GM10847 (cell line): ENCODE data around the gene BEND3.

ENCODE experiments used
- POLR2A ChIP-seq: IDR thresholded peaks from 2 replicates; pipeline ENCODE4 v1.6.1; 2011; ENCODE audit not compliant: insufficient read length; ENCODE audit errors: extremely low read depth

The BEND3 gene

DNA sequence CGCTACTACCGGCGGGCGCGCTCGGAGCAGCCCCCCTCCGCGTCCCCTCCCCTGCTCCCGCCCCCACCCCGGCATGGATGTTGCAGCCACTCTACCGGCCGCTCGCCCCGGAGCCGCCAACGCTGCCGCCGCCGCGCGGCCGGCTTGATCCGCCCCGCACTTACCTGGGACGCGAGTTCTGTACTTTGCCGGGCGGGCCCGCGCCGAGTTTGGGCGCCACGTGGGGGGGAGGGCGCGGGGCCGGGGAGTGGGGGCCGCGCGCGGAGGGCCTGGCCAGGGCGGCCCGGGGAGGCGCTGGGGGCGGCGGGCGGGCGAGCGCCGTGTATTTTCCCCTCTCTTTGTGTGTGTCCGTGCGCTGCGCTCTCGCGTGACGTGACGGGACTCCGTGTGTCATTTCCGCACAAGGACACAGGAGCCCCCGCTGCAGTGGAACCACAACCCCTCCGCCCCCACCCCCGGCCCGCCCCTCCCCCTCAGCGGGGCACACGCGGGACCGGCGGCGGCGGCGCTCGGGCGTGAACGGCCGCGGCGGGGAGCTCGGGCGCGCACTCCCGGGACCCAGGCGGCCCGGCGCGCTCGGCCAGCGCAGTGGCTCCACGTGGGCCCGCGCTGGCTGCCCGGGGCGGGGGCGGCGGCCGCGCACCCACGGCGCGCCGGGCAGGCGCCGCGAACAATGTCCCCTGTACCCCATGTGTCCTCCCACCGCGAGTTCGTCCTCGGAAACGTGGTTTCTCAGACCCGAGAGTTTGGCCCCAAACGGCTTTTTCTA, at the start of gene BEND3:
BEND3 (minus strand) TSS at position 590 of the 769 bp plus-strand sequence. CDS start 16,230 bp downstream, outside the sequence.
- peak; percentile 5 for TF ChIP-seq POLR2A

DNA sequence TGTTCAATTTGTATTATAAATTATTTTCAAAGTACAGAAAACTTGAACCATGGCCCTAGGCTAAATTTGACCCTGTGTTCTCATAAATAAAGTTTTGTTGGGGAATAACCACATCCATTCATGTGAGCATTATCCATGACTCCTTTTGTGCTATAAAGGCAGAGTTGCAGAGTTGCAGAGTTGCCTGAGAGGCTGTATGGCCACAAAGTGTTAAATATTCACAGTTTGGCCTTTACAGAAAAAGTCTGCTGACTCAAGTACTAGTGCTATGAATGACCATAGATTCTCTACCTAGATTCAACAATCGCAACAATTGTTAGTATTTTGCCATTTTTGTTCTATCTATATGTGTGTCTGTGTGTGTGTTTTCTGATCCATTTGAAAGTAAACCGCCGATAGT, 46.2 kb upstream of the BEND3 start:
- TF ChIP-seq POLR2A, result no peak

GRCh38 chr6:107156617-107157016, 41.3 kb upstream of the BEND3 start:
- TF ChIP-seq POLR2A, result no peak

GRCh38 chr6:107154801-107155160, 39.5 kb upstream of the BEND3 start:
- TF ChIP-seq POLR2A, result no peak

GRCh38 chr6:107154131-107154800, 39.0 kb upstream of the BEND3 start:
- TF ChIP-seq POLR2A, result no peak

DNA sequence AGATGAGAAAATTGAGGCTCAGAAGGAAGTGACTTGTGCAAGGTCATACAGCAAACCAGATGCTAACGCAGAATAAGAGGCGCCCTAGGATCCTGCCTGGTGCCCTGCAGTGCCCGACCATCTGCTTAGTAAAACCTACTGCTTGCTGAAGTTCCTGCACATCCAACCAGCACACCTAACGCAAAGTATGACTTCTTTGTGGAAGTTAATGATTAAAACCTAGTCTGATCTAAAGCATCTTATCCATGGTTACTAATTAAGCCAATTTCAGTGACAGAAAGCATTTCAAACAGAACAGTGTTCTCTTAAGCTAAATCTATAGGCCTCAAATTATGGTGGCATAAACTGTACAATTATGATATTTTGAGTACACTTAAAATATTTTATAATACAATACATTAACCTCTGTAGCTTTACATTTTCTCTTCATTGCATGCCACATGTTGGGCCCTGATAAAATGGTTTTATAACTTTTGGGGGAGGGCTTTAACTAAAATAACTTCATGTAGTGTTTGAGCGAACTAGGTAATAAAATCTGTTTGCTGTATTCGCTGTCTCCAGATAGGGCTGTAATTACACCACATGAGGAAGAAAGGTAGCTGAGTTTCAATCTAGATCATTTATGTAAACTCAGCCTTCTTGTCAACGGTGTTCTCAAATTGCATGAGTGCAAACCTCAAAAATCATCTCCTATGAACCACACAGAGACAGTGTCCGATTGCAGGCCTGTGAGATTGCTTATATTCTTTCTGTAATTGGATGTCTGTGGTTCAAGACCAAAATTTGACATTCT, 37.5 kb upstream of the BEND3 start:
- TF ChIP-seq POLR2A, result no peak

GRCh38 chr6:107144666-107145065, 29.4 kb upstream of the BEND3 start:
- TF ChIP-seq POLR2A, result no peak

GRCh38 chr6:107144014-107144413, 28.7 kb upstream of the BEND3 start:
- no peak for TF ChIP-seq POLR2A

GRCh38 chr6:107140581-107140980, 25.3 kb upstream of the BEND3 start:
- no peak for TF ChIP-seq POLR2A

- TF ChIP-seq POLR2A, result no peak
Observed at GRCh38 chr6:107132330-107132954, 17.1 kb upstream of the BEND3 start.

- no peak for TF ChIP-seq POLR2A
Observed at GRCh38 chr6:107129370-107129925, 14.1 kb upstream of the BEND3 start.

- no peak for TF ChIP-seq POLR2A
Observed at GRCh38 chr6:107128577-107128976, 13.3 kb upstream of the BEND3 start.

DNA sequence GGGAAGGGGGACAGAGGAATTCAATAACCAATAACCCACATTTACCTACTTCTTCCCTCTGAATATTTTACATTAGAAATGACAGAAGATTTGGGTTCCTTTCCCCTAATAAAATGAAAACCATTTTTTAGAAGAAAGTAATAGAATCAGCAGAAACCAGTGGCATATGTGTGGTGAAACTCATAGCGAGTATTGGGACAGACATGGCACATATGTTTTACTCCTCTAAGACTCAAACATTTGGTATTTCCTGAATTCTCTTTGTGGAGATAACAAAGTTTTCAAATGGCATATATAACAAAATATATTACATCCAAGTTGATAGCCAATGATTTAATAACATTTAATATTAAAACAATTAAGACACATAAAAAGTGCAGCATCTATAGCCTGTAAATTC, 12.9 kb upstream of the BEND3 start:
- TF ChIP-seq POLR2A, result no peak

DNA sequence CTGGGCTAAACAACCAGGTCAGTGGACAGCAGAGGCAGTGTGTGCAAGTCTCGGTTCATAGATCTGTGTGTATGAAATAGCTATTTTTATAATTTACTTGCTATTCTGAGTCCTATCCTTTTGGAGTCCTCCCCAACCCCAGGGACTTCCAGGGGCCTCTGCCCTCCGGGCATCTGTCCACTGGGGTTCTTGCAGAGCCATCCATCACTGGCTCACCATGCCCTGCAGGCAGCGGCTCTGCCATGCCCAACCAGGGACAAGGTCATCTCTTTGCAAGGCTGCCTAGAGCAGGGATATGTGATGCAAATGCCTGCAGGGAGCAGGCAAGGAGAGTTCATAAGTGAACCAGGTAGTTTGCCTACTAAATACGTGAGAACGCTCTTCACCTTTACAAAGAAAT, 10.5 kb upstream of the BEND3 start:
- no peak for TF ChIP-seq POLR2A

DNA sequence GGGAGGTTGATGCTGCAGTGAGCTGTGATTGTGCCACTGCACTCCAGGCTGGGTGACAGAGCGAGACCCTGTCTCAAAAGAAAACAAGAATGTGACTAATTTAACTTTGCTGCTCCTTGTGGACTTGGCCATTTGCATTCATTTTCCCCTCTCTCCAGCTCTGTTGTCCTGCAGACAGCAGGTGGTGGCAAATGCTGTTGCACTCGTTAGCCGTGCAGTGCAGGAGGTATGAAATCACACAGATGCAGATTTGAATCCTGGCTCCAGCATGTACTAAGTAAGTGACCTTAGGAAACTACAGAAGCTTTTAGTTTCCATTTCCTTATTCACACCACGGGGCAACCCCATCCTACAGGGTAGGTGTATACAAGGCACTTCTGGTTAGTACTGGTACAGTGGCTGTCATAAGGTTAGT, 9.6 kb upstream of the BEND3 start:
- TF ChIP-seq POLR2A, result no peak
